ENCODE results near the gene ZNF519.

- TF ChIP-seq, protein P1, sequence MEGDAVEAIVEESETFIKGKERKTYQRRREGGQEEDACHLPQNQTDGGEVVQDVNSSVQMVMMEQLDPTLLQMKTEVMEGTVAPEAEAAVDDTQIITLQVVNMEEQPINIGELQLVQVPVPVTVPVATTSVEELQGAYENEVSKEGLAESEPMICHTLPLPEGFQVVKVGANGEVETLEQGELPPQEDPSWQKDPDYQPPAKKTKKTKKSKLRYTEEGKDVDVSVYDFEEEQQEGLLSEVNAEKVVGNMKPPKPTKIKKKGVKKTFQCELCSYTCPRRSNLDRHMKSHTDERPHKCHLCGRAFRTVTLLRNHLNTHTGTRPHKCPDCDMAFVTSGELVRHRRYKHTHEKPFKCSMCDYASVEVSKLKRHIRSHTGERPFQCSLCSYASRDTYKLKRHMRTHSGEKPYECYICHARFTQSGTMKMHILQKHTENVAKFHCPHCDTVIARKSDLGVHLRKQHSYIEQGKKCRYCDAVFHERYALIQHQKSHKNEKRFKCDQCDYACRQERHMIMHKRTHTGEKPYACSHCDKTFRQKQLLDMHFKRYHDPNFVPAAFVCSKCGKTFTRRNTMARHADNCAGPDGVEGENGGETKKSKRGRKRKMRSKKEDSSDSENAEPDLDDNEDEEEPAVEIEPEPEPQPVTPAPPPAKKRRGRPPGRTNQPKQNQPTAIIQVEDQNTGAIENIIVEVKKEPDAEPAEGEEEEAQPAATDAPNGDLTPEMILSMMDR (IDR thresholded peaks at IDR 0.05) = no peak
- no peak for TF ChIP-seq POLR2A (IDR thresholded peaks at IDR 0.05)
Observed at GRCh38 chr18:14089191-14089590, 43.0 kb downstream of the ZNF519 start.

Data from adrenal gland (tissue), 5 donors.